GM10266 (cell line): ENCODE measurements around the gene SLC9A1.

ENCODE experiments used
- DNase-seq: peaks from one replicate; pipeline ENCODE4 v3.0.0; 2012; ENCODE audit errors: extremely low spot score
- TF ChIP-seq, protein P1 (sequence below): IDR thresholded peaks from 2 replicates; pipeline ENCODE4 v1.5.1; 2012; ENCODE audit warnings: mild to moderate bottlenecking, low read depth; ENCODE audit not compliant: control insufficient read depth, insufficient read depth; ENCODE audit errors: missing control alignments

The SLC9A1 gene

DNA sequence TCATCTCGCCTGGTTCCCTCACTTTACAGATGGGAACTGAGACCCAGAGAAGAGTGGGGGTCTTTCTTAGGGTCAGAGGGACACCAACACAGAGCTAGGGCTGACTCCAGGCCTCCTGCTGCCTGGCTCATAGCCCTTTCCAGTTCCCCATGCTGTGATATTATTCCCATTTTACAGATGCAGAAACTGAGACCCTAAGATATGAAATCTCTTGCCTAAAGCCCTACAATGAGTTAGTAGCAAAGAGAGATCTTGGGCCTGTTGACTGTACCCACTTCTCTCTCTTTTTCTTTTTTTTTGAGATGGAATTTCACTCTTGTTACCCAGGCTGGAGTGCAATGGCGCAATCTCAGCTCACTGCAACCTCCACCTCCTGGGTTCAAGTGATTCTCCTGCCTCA is 49.9 kb downstream of the SLC9A1 start:
- TF ChIP-seq, protein P1, sequence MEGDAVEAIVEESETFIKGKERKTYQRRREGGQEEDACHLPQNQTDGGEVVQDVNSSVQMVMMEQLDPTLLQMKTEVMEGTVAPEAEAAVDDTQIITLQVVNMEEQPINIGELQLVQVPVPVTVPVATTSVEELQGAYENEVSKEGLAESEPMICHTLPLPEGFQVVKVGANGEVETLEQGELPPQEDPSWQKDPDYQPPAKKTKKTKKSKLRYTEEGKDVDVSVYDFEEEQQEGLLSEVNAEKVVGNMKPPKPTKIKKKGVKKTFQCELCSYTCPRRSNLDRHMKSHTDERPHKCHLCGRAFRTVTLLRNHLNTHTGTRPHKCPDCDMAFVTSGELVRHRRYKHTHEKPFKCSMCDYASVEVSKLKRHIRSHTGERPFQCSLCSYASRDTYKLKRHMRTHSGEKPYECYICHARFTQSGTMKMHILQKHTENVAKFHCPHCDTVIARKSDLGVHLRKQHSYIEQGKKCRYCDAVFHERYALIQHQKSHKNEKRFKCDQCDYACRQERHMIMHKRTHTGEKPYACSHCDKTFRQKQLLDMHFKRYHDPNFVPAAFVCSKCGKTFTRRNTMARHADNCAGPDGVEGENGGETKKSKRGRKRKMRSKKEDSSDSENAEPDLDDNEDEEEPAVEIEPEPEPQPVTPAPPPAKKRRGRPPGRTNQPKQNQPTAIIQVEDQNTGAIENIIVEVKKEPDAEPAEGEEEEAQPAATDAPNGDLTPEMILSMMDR: no peak
- DNase-seq: no peak

DNA sequence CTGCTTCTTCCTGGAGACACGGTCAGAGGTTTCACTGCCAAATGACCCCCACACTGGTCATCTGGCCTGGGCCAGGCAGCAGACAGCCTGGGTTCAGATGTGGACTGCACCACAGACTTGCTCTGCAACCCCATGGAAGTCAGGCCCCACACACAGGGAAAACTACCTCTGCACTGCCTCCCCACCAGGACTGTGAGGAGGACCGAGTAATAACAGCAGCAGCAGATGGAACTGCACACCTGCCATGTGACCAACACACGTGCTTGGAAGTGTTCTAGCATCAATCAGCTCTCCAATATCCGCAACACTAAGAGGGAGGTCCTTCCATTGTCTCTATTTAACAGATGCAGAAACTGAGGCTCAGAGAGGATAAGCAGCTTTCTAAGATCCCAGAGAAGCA is 51.4 kb downstream of the SLC9A1 start:
- DNase-seq: no peak

DNA sequence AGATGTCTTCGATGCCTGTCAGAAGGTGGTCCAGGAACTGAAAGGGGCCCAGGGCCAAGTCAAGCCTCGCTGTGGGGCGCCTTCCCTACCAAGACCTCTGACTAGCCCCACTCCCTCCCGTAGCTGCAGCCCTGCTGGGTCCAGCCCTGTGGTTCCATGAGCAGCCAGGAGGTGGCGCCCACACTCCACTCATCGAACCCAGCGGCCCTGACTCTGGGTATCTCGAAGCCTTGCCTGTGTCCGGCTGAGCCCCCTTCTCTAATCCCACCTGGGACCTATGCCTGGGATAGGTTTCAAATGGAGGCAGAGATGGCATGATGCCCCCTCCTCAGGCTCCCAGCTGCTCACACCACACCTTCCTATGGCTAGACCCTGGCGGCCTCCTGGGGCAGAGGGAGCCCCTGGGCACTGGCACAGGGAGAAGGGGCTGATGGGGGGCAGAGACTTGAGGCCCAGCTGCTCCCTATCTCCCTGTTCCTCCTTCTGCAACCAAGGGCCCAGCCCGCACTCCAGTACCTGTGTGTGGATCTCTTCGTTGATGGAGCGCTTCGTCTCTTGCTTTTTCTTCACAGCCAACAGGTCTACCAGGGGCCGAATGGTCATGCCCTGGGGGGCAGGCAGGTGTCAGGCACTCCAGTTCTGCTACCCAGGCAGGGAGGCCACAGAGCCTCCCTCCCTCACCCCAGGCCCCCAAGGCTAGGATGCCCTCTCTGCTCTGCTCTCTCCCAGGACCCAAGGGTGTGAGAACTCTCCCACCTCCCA is 52.0 kb downstream of the SLC9A1 start:
- TF ChIP-seq, protein P1: peak; percentile 98
- DNase-seq: peak; percentile 85

More for the DNA sequence above, 51.4 kb downstream of the SLC9A1 start:
- TF ChIP-seq, protein P1: no peak

DNA sequence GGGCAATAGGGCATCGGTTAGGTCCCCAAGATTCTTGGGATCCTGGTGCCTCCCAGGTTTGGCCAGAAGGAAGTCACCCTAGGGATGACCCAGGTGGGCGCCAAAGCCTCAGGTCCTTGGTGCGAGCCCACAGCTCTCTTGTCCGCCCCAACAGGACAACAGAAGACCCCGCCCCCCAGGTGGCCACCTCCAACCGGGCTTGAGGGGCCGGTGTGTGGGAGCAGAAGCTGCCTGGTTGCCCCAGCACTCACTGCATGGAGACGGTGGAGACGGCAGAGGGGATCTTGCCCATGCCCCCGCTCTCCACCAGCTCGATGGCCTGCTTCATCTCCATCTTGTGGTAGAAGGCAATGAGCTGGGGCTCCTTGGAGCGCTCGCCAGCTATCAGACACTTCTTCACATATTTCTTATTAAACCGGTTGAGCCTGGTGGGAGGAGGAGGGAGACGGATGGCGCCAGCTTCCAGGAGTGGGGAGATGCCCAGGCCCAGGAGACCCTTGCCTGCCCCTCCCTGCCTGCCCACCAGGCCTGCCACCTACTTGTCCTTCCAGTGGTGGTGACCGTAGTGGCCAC is 52.7 kb downstream of the SLC9A1 start:
- TF ChIP-seq, protein P1: no peak

DNA sequence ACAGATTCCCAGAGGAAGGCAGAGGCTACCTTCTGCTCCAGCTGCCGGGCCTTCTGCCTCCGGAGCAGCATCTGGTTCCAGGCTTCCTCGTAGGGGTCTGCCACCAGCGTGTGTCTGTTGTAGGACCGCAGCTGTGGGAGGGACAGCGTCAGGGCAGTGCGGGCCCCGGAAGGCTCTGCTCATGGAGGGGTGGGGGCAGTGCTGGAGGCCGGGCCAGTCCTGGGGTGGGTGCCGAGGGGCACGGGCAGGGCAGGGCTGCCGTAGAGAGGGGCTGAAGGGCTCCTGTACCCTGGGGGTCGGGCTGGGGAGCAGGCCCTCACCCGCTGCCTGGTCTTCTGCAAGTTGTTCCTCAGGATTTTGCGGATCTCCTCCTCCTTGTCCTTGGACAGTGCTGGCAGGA is 53.2 kb downstream of the SLC9A1 start:
- TF ChIP-seq, protein P1: no peak
- no peak for DNase-seq

More for the DNA sequence above, 52.7 kb downstream of the SLC9A1 start:
- DNase-seq: no peak

DNA sequence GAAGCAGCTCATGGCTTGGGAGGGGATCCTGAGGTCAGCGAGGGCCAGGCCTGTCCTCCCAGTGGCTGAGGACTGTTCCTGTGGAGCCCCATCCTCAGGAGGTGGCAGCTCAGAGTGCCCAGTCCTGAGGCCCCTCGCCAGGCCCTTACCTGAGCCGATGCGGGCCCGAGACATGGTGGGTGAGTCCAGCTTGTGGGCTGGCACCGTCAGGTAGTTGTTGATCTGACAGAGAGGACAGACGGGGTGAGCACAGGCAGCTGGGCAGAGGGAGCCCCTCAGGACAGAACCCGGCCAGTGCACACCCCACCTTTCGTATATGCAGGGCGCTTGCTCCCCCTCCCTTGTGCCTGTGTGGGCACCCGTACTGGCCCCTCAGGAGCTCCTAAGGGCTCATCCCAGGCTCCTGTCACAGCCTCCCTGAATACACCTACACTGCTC is 53.9 kb downstream of the SLC9A1 start:
- TF ChIP-seq, protein P1: no peak
- no peak for DNase-seq
